ENCODE measurements around the gene DNHD1. TPM values are rescaled to one million over a fixed set of nuclear protein-coding genes. Genes with fewer than 3 reads are reported as not detected.

Gene DNHD1
- total and polyA plus RNA-seq, 9 of the 15 experiments (the other 6 are each of a cell fraction or from before 2014, with no cell fraction given), result 0.82 to 9.7 (median 3.8) TPM

- TF ChIP-seq PBX2 (CRISPR knock-in tag; IDR thresholded peaks at IDR 0.05; ENCODE audit: low read depth) (no peak), PBX2 (tag; conservative IDR thresholded peaks at IDR 0.05; ENCODE audit: low read depth) (no peak), BRF1 (IDR thresholded peaks at IDR 0.05; ENCODE audit: borderline replicate concordance, extremely low read depth, insufficient read length) (no peak), ETS2 (tag; IDR thresholded peaks at IDR 0.05; ENCODE audit: borderline replicate concordance, poor library complexity, severe bottlenecking) (no peak), ZNF583 (CRISPR knock-in tag; IDR thresholded peaks at IDR 0.05) (no peak), OTX1 (CRISPR knock-in tag; IDR thresholded peaks at IDR 0.05) (no peak), EHMT2 (IDR thresholded peaks at IDR 0.05) (0 out of 2 replicates have a peak, but pooled peaks have one; percentile 41), ARID1B (IDR thresholded peaks at IDR 0.05) (no peak), TEAD4 (IDR thresholded peaks at IDR 0.05; ENCODE audit: low read length) (no peak), TEAD4 (CRISPR knock-in tag; IDR thresholded peaks at IDR 0.05; ENCODE audit: borderline replicate concordance) (no peak), NR2C1 (IDR thresholded peaks at IDR 0.05) (no peak), NR2C1 (tag; IDR thresholded peaks at IDR 0.05) (no peak), ZNF23 (CRISPR knock-in tag; IDR thresholded peaks at IDR 0.05) (no peak), DPF2 (IDR thresholded peaks at IDR 0.05) (0 out of 2 replicates have a peak, but pooled peaks have one; percentile 33), ZBTB49 (CRISPR knock-in tag; IDR thresholded peaks at IDR 0.05; ENCODE audit: borderline replicate concordance) (no peak), HES1 (IDR thresholded peaks at IDR 0.05; ENCODE audit: low read depth) (no peak), PRPF4 (IDR thresholded peaks at IDR 0.05; ENCODE audit: insufficient read depth, low read depth, low read length, poor library complexity, severe bottlenecking) (no peak), FOXA3 (CRISPR knock-in tag; conservative IDR thresholded peaks at IDR 0.05 in 1 of 2, IDR thresholded peaks at IDR 0.05 in 1 of 2) (no peak), SMAD4 (CRISPR knock-in tag; conservative IDR thresholded peaks at IDR 0.05) (no peak), BRD9 (IDR thresholded peaks at IDR 0.05; ENCODE audit: low read depth, partially characterized antibody) (peak; percentile 10), BRD4 (IDR thresholded peaks at IDR 0.05) (no peak), EWSR1 (IDR thresholded peaks at IDR 0.05; ENCODE audit: borderline replicate concordance, low read depth, partially characterized antibody) (no peak)
Observed at GRCh38 chr11:6604081-6604626, 107.1 kb downstream of the DNHD1 start (continued).
